Natural killer cell treated with Interleukin-12 subunit alpha and Interleukin-12 subunit beta and Interleukin-15 and Interleukin-18, amount 100 ng/mL, for 72 hours (primary cell): ENCODE results near the gene MSH3. TPM values are rescaled to one million over a fixed set of nuclear protein-coding genes. Genes with fewer than 3 reads are reported as not detected.
A peak's percentile ranks its signal among the peaks of the same experiment; 100 is the strongest.
"Not testable (repeated sequence)": the region's sequence is repeated elsewhere in the genome, so short reads cannot be mapped to it uniquely, and the experiment has no call there.

Experiments
- ATAC-seq, 2 donors: fragments of 150-1000 bp; cut with Tn5 transposase in 1 of 2; sonication (Bioruptor Pico), chemical (Tn5 transposase) in 1 of 2; 2 replicates each; pipeline ENCODE4 v1.10.0; 2021
- DNase-seq: peaks from one replicate; pipeline ENCODE4 v3.0.0; 2022; ENCODE audit warnings: low spot score
- H3K27ac Mint-ChIP-seq, 2 donors: 1 replicate in 1 of 2; 2 replicates in 1 of 2; pipeline ENCODE4 v1.8.0; 2022; ENCODE audit warnings: mixed read lengths in 2 of 2, mild to moderate bottlenecking in 1 of 2, moderate library complexity in 1 of 2
- H3K27me3 Mint-ChIP-seq, 2 donors: 1 replicate in 1 of 2; 2 replicates in 1 of 2; pipeline ENCODE4 v1.8.0; 2022; ENCODE audit warnings: mixed read lengths in 2 of 2
- H3K36me3 Mint-ChIP-seq: one replicate; pipeline ENCODE4 v1.8.0; 2022; ENCODE audit warnings: mixed read lengths
- H3K4me1 Mint-ChIP-seq, 2 donors: 1 replicate in 1 of 2; 2 replicates in 1 of 2; pipeline ENCODE4 v1.8.0; 2022; ENCODE audit warnings: low read depth in 2 of 2, mixed read lengths in 2 of 2, mild to moderate bottlenecking in 1 of 2
- H3K4me3 Mint-ChIP-seq: one replicate; pipeline ENCODE4 v1.8.0; 2022; ENCODE audit warnings: mixed read lengths
- H3K9me3 Mint-ChIP-seq: 2 replicates; pipeline ENCODE4 v1.8.0; 2022; ENCODE audit warnings: mixed read lengths
- total RNA-seq, 2 donors: library from RNA; stranded (reverse); gene quantifications; one replicate each; pipeline ENCODE4 v1.2.3, GENCODE V29; 2022

The MSH3 gene
- total RNA-seq, 2 donors from 2014 or later = 13.7 to 25.9 TPM

GRCh38 chr5:80850168-80850567 is 195.7 kb downstream of the MSH3 start:
- H3K9me3 Mint-ChIP-seq, DNase-seq, H3K27me3 Mint-ChIP-seq, H3K4me3 Mint-ChIP-seq, H3K27ac Mint-ChIP-seq, ATAC-seq: not testable (repeated sequence)
- H3K36me3 Mint-ChIP-seq = peaks cover 41% of the 10 kb centered on the region
- peaks cover 22% of the 10 kb centered on the region in 2 donors for H3K4me1 Mint-ChIP-seq

- H3K36me3 Mint-ChIP-seq = peaks cover 48% of the 10 kb centered on the region
- H3K27me3 Mint-ChIP-seq = no peaks in the 10 kb centered on the region
- peaks cover 9% of the 10 kb centered on the region for H3K9me3 Mint-ChIP-seq
- H3K4me1 Mint-ChIP-seq = peaks cover 5 to 12% of the 10 kb centered on the region in 2 donors
- ATAC-seq = no peak
- no peak for DNase-seq
- H3K4me3 Mint-ChIP-seq = no peak overlapping the region
- H3K27ac Mint-ChIP-seq = no peak overlapping the region
Measured at GRCh38 chr5:80852331-80853245, 198.1 kb downstream of the MSH3 start.

GRCh38 chr5:80853413-80853812 is 199.0 kb downstream of the MSH3 start:
- ATAC-seq = no peak
- Mint-ChIP-seq H3K27me3 (no peaks in the 10 kb centered on the region), H3K4me3 (no peak overlapping the region), H3K4me1 (peaks cover 3 to 12% of the 10 kb centered on the region in 2 donors), H3K9me3 (peaks cover 9% of the 10 kb centered on the region), H3K27ac (no peak overlapping the region), H3K36me3 (peaks cover 45% of the 10 kb centered on the region)
- DNase-seq = no peak

- H3K27me3 Mint-ChIP-seq = no peaks in the 10 kb centered on the region
- peaks cover 9% of the 10 kb centered on the region for H3K9me3 Mint-ChIP-seq
- DNase-seq (no peak), ATAC-seq (no peak)
- peaks cover 47% of the 10 kb centered on the region for H3K36me3 Mint-ChIP-seq
- H3K27ac Mint-ChIP-seq = no peak overlapping the region
- no peak overlapping the region for H3K4me3 Mint-ChIP-seq
- H3K4me1 Mint-ChIP-seq = peaks cover 3 to 12% of the 10 kb centered on the region in 2 donors
Measured at GRCh38 chr5:80854583-80854982, 200.1 kb downstream of the MSH3 start.

GRCh38 chr5:80860924-80861613 is 206.6 kb downstream of the MSH3 start:
- H3K27ac Mint-ChIP-seq = peak overlapping the region in 1 of 2 donors; percentile 10
- H3K36me3 Mint-ChIP-seq = peaks cover 33% of the 10 kb centered on the region
- peaks cover 21 to 35% of the 10 kb centered on the region in 2 donors for H3K4me1 Mint-ChIP-seq
- H3K4me3 Mint-ChIP-seq = no peak overlapping the region
- H3K9me3 Mint-ChIP-seq = peaks cover 4% of the 10 kb centered on the region
- ATAC-seq = no peak
- no peak for DNase-seq
- H3K27me3 Mint-ChIP-seq = no peaks in the 10 kb centered on the region

- peak overlapping the region; percentile 60 to 95 for H3K27ac Mint-ChIP-seq
- peaks cover 44% of the 10 kb centered on the region for H3K36me3 Mint-ChIP-seq
- no peak for ATAC-seq
Measured at GRCh38 chr5:80863708-80864107, 209.3 kb downstream of the MSH3 start.

GRCh38 chr5:80864109-80864508 is 209.7 kb downstream of the MSH3 start:
- H3K4me3 Mint-ChIP-seq = peak overlapping the region; percentile 47
- ATAC-seq (no peak), DNase-seq (no peak)
- H3K9me3 Mint-ChIP-seq = peaks cover 3% of the 10 kb centered on the region
- H3K36me3 Mint-ChIP-seq = peaks cover 46% of the 10 kb centered on the region
- H3K27me3 Mint-ChIP-seq = no peaks in the 10 kb centered on the region
- H3K4me1 Mint-ChIP-seq = peaks cover 43 to 63% of the 10 kb centered on the region in 2 donors
- peak overlapping the region; percentile 60 to 95 for H3K27ac Mint-ChIP-seq

More at GRCh38 chr5:80863708-80864107, 209.3 kb downstream of the MSH3 start:
- Mint-ChIP-seq H3K4me3 (no peak overlapping the region), H3K9me3 (peaks cover 3% of the 10 kb centered on the region), H3K27me3 (no peaks in the 10 kb centered on the region), H3K4me1 (peaks cover 43 to 59% of the 10 kb centered on the region in 2 donors)
- DNase-seq = no peak

- H3K9me3 Mint-ChIP-seq = peaks cover 3% of the 10 kb centered on the region
- peaks cover 49% of the 10 kb centered on the region for H3K36me3 Mint-ChIP-seq
- peak overlapping the region; percentile 66 for H3K4me3 Mint-ChIP-seq
- H3K27me3 Mint-ChIP-seq = no peaks in the 10 kb centered on the region
- ATAC-seq (peak; percentile 70 to 72), DNase-seq (no peak)
- peak overlapping the region; percentile 72 to 95 for H3K27ac Mint-ChIP-seq
- H3K4me1 Mint-ChIP-seq = peaks cover 43 to 66% of the 10 kb centered on the region in 2 donors
Measured at GRCh38 chr5:80864706-80865435, 210.4 kb downstream of the MSH3 start.

- no peak for DNase-seq
- Mint-ChIP-seq H3K4me1 (peaks cover 41 to 68% of the 10 kb centered on the region in 2 donors), H3K36me3 (peaks cover 48% of the 10 kb centered on the region), H3K27ac (peak overlapping the region; percentile 72 to 95), H3K27me3 (no peaks in the 10 kb centered on the region), H3K9me3 (peaks cover 3% of the 10 kb centered on the region), H3K4me3 (peak overlapping the region; percentile 66)
- no peak for ATAC-seq
Measured at GRCh38 chr5:80865551-80865950, 211.1 kb downstream of the MSH3 start.

GRCh38 chr5:80866371-80866770 is 211.9 kb downstream of the MSH3 start:
- Mint-ChIP-seq H3K4me3 (peak overlapping the region; percentile 88), H3K27me3 (no peaks in the 10 kb centered on the region), H3K27ac (peak overlapping the region; percentile 95 to 96), H3K9me3 (peaks cover 3% of the 10 kb centered on the region), H3K36me3 (peaks cover 42% of the 10 kb centered on the region), H3K4me1 (peaks cover 35 to 65% of the 10 kb centered on the region in 2 donors)
- ATAC-seq = no peak
- DNase-seq = no peak

GRCh38 chr5:80867233-80867632 is 212.8 kb downstream of the MSH3 start:
- H3K27ac Mint-ChIP-seq = peak overlapping the region; percentile 95 to 96
- no peak for DNase-seq
- H3K36me3 Mint-ChIP-seq = peaks cover 42% of the 10 kb centered on the region
- ATAC-seq = peak; percentile 82 to 84
- H3K4me1 Mint-ChIP-seq = peaks cover 39 to 70% of the 10 kb centered on the region in 2 donors
- H3K4me3 Mint-ChIP-seq = peak overlapping the region; percentile 88
- no peaks in the 10 kb centered on the region for H3K27me3 Mint-ChIP-seq
- peaks cover 3% of the 10 kb centered on the region for H3K9me3 Mint-ChIP-seq

GRCh38 chr5:80870442-80870841 is 216.0 kb downstream of the MSH3 start:
- Mint-ChIP-seq H3K4me1 (peaks cover 27 to 50% of the 10 kb centered on the region in 2 donors), H3K27me3 (no peaks in the 10 kb centered on the region), H3K4me3 (no peak overlapping the region), H3K27ac (no peak overlapping the region), H3K9me3 (peaks cover 3% of the 10 kb centered on the region), H3K36me3 (peaks cover 48% of the 10 kb centered on the region)
- no peak for ATAC-seq
- DNase-seq = no peak

GRCh38 chr5:80871541-80871961 is 217.1 kb downstream of the MSH3 start:
- peak overlapping the region in 1 of 2 donors; percentile 60 for H3K27ac Mint-ChIP-seq
- peaks cover 24 to 41% of the 10 kb centered on the region in 2 donors for H3K4me1 Mint-ChIP-seq
- no peak for DNase-seq
- no peaks in the 10 kb centered on the region for H3K27me3 Mint-ChIP-seq
- peaks cover under 1% of the 10 kb centered on the region for H3K9me3 Mint-ChIP-seq
- ATAC-seq = peak; percentile 50 to 83
- no peak overlapping the region for H3K4me3 Mint-ChIP-seq
- H3K36me3 Mint-ChIP-seq = peaks cover 44% of the 10 kb centered on the region
